SHP77 (cell line): ENCODE measurements around the gene CD55.
"Not testable (repeated sequence)": the region's sequence is repeated elsewhere in the genome, so short reads cannot be mapped to it uniquely, and the experiment has no call there.

Source experiments
- DNase-seq, 2 experiments: peaks; one replicate each; lab custom pipeline; 2025; lab: John Stamatoyannopoulos, UW

Gene CD55

GRCh38 chr1:207306023-207306422 lies 15.5 kb upstream of the CD55 start:
- DNase-seq, result no peak

GRCh38 chr1:207306603-207307002 lies 14.9 kb upstream of the CD55 start:
- no peak for DNase-seq

GRCh38 chr1:207308451-207309190 lies 12.9 kb upstream of the CD55 start:
- DNase-seq, result no peak

GRCh38 chr1:207309745-207310273 lies 11.7 kb upstream of the CD55 start:
- DNase-seq, result peak; percentile 3 to 22

GRCh38 chr1:207311888-207312603 lies 9.4 kb upstream of the CD55 start:
- no peak for DNase-seq

- DNase-seq, result no peak
Measured at GRCh38 chr1:207312604-207312920, 8.9 kb upstream of the CD55 start.

GRCh38 chr1:207313131-207313530 lies 8.3 kb upstream of the CD55 start:
- no peak for DNase-seq

- DNase-seq, result no peak
Measured at GRCh38 chr1:207314816-207315215, 6.7 kb upstream of the CD55 start.

GRCh38 chr1:207315435-207315834 lies 6.0 kb upstream of the CD55 start:
- DNase-seq, result no peak

GRCh38 chr1:207316141-207316540 lies 5.3 kb upstream of the CD55 start:
- DNase-seq, result no peak

GRCh38 chr1:207316622-207317391 lies 4.7 kb upstream of the CD55 start:
- no peak for DNase-seq

GRCh38 chr1:207317561-207317960 lies 3.9 kb upstream of the CD55 start:
- no peak for DNase-seq

GRCh38 chr1:207318072-207318619 lies 3.3 kb upstream of the CD55 start:
- DNase-seq, result no peak

- DNase-seq, result no peak
Measured at GRCh38 chr1:207319199-207319598, 2.3 kb upstream of the CD55 start.

- DNase-seq, result not testable (repeated sequence)
Measured at GRCh38 chr1:207320105-207320504, 1.4 kb upstream of the CD55 start.

GRCh38 chr1:207321790-207322645 lies 540 bp downstream of the CD55 start:
- DNase-seq, result no peak

GRCh38 chr1:207323425-207324225 lies 2.1 kb downstream of the CD55 start:
- no peak for DNase-seq

GRCh38 chr1:207328004-207328403 lies 6.5 kb downstream of the CD55 start:
- no peak for DNase-seq

GRCh38 chr1:207328908-207329440 lies 7.5 kb downstream of the CD55 start:
- no peak for DNase-seq

- no peak for DNase-seq
Measured at GRCh38 chr1:207329469-207329868, 8.0 kb downstream of the CD55 start.
